Testis (tissue), 3 donors: ENCODE measurements around the gene CWF19L2. TPM values are rescaled to one million over a fixed set of nuclear protein-coding genes. Genes with fewer than 3 reads are reported as not detected.
"Not testable (repeated sequence)": the region's sequence is repeated elsewhere in the genome, so short reads cannot be mapped to it uniquely, and the experiment has no call there.

Source experiments
- DNase-seq: peaks from one replicate; pipeline ENCODE4 v3.0.0-alpha.2; 2019
- H3K27ac ChIP-seq, 2 donors: fragments of 200-600 bp; sonication (generic); one replicate each; pipeline ENCODE4 v1.5.1; 2019
- H3K27me3 ChIP-seq: fragments of 200-600 bp; sonication (generic); one replicate; pipeline ENCODE4 v1.5.1; 2019
- H3K36me3 ChIP-seq: fragments of 200-600 bp; sonication (generic); one replicate; pipeline ENCODE4 v1.5.1; 2017; ENCODE audit warnings: low read depth; ENCODE audit errors: missing control alignments
- H3K4me1 ChIP-seq: fragments of 200-600 bp; sonication (generic); one replicate; pipeline ENCODE4 v1.5.1; 2019
- H3K4me3 ChIP-seq, 2 donors: fragments of 200-600 bp; sonication (generic); one replicate each; pipeline ENCODE4 v1.5.1; 2017 to 2019
- H3K9me3 ChIP-seq: fragments of 200-600 bp; sonication (generic); one replicate; pipeline ENCODE4 v1.5.1; 2017
- POLR2A ChIP-seq: fragments of 450-650 bp; IDR thresholded peaks from one replicate; pipeline ENCODE4 v1.6.1; 2017; ENCODE audit warnings: antibody characterized with exemption, mild to moderate bottlenecking, moderate library complexity
- WGBS, 2 donors: methylation state at CpG; one replicate each; pipeline ENCODE4 v1.1.5; 2018; 5-methylcytosine and 5-hydroxymethylcytosine counted together
- intact Hi-C: fragments of 100-400 bp; cut with DNase I; formaldehyde crosslinking; loops from one replicate; pipeline ENCODE4 v1.15.1; 2023; ENCODE audit warnings: low total_unique reads
- polyA plus RNA-seq: library from polyadenylated mRNA; stranded (reverse); fragments of 350-450 nt; fragmentation: Illumina TruSeq; extraction: RNeasy Lipid Tissue Mini Kit (QIAGEN cat#74804); gene quantifications from one replicate; pipeline ENCODE4 v1.2.3, GENCODE V29; 2014; ENCODE audit warnings: low read depth, low replicate concordance; ENCODE audit not compliant: insufficient read depth
- total RNA-seq, 2 donors: library from RNA; depleted of rRNA; stranded (reverse); fragments of >200 nt; gene quantifications; one replicate each; pipeline ENCODE4 v1.2.3, GENCODE V29; 2016
- TF ChIP-seq, protein P1 (sequence below), 3 experiments: fragments of 450-650 bp in 2 of 3; fragments of 200-600 bp in 1 of 3; sonication (generic) in 1 of 3; IDR thresholded peaks; one replicate each; pipeline ENCODE4 v1.5.1; 2016 to 2019; ENCODE audit warnings: antibody characterized with exemption in 3 of 3, mild to moderate bottlenecking in 2 of 3, moderate library complexity in 1 of 3

The CWF19L2 gene
- total and polyA plus RNA-seq, 3 donors from 2014 or later: 3.7 to 26.0 (median 22.9) TPM

DNA sequence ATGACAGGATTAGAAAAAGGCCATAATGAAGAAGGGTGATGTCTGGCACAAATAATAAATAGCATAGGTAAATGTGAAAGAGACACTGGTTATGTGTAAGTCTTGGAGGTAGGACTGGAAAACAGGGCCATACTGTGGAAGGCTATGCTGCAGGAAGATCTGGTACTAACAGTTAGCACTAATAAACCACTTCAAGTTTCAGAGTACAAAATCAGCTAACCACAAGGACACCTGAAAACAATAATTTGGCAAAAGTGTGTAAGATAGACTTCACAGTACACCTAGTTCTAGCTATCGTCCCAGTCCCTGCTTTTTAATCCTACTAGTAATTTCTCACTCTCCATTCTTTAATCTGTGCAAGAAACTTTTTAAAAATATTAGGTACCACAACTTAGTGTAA lies 44.3 kb downstream of the CWF19L2 start:
- H3K27ac ChIP-seq: no peak overlapping the region
- intact Hi-C loops: no loop called here
- TF ChIP-seq, protein P1, sequence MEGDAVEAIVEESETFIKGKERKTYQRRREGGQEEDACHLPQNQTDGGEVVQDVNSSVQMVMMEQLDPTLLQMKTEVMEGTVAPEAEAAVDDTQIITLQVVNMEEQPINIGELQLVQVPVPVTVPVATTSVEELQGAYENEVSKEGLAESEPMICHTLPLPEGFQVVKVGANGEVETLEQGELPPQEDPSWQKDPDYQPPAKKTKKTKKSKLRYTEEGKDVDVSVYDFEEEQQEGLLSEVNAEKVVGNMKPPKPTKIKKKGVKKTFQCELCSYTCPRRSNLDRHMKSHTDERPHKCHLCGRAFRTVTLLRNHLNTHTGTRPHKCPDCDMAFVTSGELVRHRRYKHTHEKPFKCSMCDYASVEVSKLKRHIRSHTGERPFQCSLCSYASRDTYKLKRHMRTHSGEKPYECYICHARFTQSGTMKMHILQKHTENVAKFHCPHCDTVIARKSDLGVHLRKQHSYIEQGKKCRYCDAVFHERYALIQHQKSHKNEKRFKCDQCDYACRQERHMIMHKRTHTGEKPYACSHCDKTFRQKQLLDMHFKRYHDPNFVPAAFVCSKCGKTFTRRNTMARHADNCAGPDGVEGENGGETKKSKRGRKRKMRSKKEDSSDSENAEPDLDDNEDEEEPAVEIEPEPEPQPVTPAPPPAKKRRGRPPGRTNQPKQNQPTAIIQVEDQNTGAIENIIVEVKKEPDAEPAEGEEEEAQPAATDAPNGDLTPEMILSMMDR (IDR thresholded peaks at IDR 0.05): no peak
- no peak for TF ChIP-seq POLR2A
- H3K27me3 ChIP-seq: no peaks in the 10 kb centered on the region
- no peak for DNase-seq
- WGBS, 2 donors: 64 to 86% methylated on average over 1 of the region's 1 CpG
- H3K4me1 ChIP-seq: no peaks in the 10 kb centered on the region
- no peak overlapping the region for H3K4me3 ChIP-seq
- H3K36me3 ChIP-seq: no peaks in the 10 kb centered on the region
- no peaks in the 10 kb centered on the region for H3K9me3 ChIP-seq

DNA sequence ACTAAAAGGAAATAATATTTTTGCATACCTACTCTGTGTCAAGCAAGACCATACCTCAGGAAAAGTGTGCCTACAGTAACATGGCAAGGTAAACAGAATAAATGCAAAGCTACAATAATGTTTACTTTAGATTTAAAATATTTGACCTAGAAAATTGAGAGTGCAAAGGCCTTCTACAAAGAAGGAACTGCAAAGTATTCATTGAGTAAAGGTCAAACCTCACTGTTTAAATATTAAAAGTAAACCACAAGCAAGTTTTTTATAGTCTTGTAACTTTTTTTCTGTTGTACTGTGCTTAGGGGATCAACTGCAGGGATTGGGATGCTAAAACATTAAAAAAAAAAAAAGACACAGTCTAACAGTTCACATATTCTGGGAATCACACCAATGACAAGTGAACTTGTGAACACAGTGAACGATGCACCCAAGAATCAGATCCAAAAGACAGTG lies 48.8 kb downstream of the CWF19L2 start:
- TF ChIP-seq POLR2A: no peak
- TF ChIP-seq, protein P1 (IDR thresholded peaks at IDR 0.05): no peak
- Histone ChIP-seq H3K9me3 (no peaks in the 10 kb centered on the region), H3K4me1 (no peaks in the 10 kb centered on the region), H3K27me3 (no peaks in the 10 kb centered on the region), H3K36me3 (no peaks in the 10 kb centered on the region), H3K4me3 (no peak overlapping the region), H3K27ac (no peak overlapping the region)
- 65 to 76% methylated on average over 1 of the region's 1 CpG for WGBS, 2 donors
- no peak for DNase-seq
- intact Hi-C loops: no loop called here

DNA sequence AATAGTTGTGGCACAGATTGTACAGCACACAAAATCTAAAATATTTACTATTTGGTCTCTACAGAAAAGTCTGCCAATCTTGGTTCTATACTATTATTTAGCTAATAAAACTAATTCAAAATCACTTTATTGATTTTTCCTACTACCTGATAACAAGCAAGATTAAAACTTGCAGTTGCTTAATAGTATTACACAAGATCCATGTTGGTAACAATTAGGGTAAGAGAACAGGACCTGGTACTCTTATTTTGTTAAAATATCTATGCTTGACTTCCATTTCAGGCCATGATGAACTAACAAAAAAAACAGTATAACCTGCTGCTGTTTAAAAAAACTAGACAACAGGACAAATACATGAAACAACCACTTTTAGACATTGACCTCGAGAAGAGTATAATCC lies 52.4 kb downstream of the CWF19L2 start:
- Histone ChIP-seq H3K36me3 (no peaks in the 10 kb centered on the region), H3K9me3 (no peaks in the 10 kb centered on the region), H3K27me3 (no peaks in the 10 kb centered on the region), H3K4me3 (no peak overlapping the region), H3K4me1 (no peaks in the 10 kb centered on the region), H3K27ac (no peak overlapping the region)
- WGBS, 2 donors: 76 to 85% methylated on average over 1 of the region's 1 CpG
- intact Hi-C loops: no loop called here
- TF ChIP-seq POLR2A: no peak
- TF ChIP-seq, protein P1 (IDR thresholded peaks at IDR 0.05): no peak
- no peak for DNase-seq

DNA sequence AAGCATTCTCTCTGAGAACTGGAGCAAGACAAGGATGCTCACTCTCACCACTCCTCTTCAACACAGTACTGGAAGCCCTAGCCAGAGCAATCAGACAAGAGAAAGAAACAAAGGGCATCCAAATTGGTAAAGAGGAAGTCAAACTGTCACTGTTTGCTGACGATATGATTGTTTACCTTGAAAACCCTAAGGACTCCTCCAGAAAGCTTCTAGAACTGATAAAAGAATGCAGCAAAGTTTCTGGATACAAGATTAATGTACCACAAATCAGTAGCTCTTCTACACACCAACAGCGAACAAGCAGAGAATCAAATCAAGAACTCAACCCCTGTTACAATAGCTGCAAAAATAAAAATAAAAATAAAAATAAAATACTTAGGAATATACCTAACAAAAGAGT lies 56.5 kb downstream of the CWF19L2 start:
- DNase-seq, intact Hi-C loops: not testable (repeated sequence)

DNA sequence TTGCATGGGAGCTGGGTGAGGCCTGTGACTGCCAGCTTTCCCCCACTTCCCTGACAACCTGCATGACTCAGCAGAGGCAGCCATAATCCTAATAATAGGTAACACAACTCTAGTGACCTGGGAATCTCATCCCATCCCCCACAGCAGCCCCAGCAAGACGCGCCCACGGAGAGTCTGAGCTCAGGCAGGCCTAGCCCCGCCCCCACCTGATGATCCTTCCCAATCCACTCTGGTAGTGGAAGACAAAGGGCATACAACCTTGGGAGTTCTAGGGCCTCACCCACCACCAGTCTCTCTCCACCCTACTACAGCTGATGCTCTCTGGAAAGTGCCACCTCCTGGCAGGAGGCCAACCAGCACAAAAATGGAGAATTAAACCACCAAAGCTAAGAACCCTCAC lies 60.3 kb downstream of the CWF19L2 start:
- Histone ChIP-seq H3K36me3 (no peaks in the 10 kb centered on the region), H3K27me3 (no peaks in the 10 kb centered on the region), H3K4me1 (no peaks in the 10 kb centered on the region), H3K9me3 (no peaks in the 10 kb centered on the region), H3K4me3 (no peak overlapping the region), H3K27ac (no peak overlapping the region)
- no peak for TF ChIP-seq POLR2A
- TF ChIP-seq, protein P1 (IDR thresholded peaks at IDR 0.05): no peak
- 83% methylated on average over 4 of the region's 4 CpGs; no CpG with 5 or more reads in 1 of the 2 donors for WGBS, 2 donors
- no peak for DNase-seq
- intact Hi-C loops: no loop called here

More for the DNA sequence above, 56.5 kb downstream of the CWF19L2 start:
- WGBS, 2 donors: 86 to 92% methylated on average over 2 of the region's 2 CpGs
- not testable (repeated sequence) for H3K4me3 ChIP-seq, H3K27ac ChIP-seq, H3K27me3 ChIP-seq, H3K4me1 ChIP-seq, H3K9me3 ChIP-seq, H3K36me3 ChIP-seq
